ENCODE data around the gene CDH8.
A peak's percentile ranks its signal among the peaks of the same experiment; 100 is the strongest.
"Not testable (repeated sequence)": the region's sequence is repeated elsewhere in the genome, so short reads cannot be mapped to it uniquely, and the experiment has no call there.

The CDH8 gene

DNA sequence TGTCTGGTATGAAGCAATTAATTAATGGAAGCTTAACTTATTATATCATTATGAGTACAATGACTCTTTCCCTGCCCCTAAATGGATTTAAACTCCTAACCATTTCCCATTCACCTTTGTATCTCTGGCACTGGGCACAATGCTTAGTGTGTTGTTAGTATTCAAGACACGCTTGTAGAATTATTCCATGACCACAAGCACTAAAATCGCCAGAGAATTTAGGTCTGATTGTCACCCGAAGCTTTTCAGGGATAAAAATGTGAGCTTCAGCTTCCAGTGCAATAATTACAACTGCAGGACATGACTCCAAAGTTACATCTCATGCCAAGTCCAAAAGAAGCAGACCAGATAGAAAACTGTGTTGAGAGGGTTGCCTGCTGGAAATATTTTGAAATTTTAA, 101.6 kb downstream of the CDH8 start:
- DNase-seq: no peak

DNA sequence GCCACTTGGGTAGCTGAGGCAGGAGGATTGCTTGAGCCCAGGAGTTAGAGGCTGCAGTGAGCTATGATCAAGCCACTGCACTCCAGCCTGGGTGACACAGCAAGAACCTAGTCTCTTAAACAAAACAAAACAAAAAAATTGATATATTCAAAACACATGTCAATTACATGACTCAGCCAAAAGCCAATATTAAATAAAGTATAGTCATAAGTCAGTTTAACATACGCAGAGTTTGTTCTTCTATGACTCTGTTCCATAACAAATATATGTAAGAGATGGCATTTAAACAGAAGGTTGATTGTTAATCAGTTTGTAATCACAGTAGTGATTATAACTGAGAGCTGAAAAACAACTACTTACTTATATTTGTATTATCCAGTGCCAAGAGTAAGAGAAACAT, 106.5 kb downstream of the CDH8 start:
- no peak for DNase-seq

DNA sequence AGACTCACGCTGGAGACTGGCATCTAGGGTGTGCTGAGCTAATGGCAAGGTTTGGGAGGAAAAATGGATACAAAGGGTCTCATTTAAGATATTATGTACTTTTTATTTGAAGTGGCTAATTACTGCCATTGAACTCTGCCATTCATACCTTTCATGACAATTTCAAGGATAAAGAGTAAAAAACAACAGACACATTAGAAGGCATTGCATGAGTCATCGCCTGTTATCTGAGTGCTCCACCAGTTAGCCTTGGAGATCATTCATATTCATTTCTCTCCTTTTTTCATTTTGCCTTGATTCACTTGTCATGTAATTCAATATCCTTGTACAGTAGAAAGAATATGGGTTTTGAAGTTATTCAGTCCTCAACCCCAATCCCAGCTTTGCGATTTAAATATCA, 109.5 kb downstream of the CDH8 start:
- no peak for DNase-seq

DNA sequence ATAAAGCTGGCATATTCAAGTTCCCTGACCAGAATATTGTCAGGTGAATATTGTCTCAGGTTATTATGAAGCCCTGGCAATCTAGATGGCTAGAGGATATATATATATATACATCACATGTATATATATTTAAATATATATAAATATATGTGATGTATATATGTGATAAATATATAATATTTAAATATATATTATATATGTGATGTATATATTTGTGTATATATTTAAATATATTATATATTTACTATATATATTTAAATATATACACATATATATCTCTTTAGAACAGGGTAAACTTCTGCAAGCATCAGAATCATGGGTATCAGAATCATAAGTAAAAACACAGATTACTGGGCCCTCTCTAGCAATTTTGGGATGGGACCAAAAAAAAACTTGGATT, 112.6 kb downstream of the CDH8 start:
- DNase-seq: no peak

DNA sequence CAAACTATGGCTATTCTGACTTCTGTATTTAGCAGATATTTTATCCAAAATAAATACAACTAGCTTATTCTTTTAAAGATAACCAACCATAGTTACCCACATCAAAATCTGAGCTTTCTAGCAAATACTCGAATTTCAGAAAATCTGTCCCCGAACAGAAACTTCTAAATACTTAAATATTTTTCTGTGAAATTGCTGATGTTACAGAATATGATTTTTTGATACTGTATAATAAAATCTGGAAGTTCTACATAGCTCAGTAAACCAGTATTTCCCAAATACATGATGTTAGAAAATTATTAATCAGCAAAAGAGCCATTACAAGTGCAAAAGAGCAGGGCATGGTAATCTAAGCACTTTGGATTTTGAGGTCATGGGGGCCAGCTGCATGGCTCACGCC, 114.9 kb downstream of the CDH8 start:
- no peak for DNase-seq

DNA sequence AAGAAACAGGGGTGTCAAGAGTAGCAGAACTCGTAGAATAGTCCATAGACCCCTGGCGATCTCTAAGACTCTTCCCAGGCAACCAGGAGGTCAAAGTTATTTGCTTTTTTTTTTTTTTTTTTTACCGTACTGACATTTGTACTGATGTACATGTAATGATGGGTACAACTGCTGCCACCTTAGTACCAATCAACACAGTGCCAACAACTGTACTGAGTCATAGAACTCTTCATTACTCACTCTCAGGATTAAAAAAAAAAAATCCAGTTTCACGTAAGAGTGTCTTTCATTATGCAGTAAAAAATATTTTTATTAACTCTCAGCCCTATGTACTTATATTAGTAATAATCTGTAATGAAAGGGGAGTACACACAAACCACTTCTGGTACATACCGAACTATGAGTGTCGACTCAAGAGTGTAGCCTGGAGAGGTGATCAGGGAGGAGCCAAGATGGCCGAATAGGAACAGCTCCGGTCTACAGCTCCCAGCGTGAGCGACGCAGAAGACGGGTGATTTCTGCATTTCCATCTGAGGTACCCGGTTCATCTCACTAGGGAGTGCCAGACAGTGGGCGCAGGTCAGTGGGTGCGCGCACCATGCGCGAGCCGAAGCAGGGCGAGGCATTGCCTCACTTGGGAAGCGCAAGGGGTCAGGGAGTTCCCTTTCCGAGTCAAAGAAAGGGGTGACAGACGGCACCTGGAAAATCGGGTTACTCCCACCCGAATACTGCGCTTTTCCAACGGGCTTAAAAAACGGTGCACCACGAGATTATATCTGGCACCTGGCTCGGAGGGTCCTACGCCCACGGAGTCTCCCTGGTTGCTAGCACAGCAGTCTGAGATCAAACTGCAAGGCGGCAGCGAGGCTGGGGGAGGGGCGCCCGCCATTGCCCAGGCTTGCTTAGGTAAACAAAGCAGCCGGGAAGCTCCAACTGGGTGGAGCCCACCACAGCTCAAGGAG, 118.1 kb downstream of the CDH8 start:
- DNase-seq: not testable (repeated sequence)

DNA sequence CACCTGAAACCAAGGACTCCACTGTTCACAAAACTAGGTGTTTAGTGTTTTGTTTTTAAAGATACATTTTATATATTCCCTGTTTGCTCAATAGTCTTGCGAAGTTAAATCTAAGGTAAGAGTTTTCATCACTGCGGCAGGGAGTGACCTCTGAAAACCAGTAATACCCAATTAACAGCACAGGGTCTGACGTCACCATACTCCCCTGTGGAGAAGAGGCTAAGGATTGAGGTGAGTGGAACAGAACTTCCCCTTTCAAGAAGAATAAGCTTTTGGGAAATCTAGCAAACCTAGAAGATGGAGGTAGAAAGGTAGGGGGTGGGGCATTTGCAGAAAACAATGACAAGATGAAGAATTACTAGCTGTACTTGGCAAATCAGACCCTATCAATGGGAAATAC, 120.7 kb downstream of the CDH8 start:
- no peak for DNase-seq

DNA sequence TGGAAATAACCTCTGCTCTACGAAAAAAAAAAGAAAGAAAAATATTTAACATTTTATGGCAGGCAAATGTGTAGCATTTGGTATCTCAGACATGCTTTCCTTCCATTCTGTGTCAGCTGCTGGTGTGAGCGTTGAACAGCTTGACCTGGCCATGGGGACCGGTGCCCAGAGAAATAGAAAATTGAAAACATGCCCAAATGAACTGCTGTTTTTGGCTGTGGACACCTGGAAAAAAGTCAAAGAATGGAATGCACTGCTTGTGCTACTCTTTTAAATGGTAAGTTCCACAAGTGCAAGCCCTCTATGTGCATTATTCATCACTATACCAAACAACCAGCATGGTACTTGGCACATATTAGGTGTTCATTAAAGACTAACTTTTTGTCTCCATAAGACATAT, 127.2 kb downstream of the CDH8 start:
- no peak for DNase-seq

DNA sequence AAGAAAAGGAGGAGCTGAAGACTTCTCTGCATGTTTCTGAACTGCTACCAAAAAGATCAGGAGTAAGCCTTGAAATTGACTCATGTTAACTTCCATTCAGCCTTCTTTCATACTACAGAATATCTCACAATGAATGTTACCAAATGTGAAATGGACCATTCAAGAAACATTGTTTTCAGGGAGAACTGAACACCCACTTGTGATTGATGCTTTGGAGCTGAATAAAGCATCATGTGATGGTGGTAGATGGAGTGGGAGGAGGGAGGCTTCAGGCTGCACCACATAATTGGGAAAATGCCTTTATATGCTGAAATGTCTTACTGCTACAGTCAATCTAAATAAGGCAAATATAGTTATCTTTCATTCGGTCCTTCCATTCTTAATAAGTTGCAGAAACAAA, 127.8 kb downstream of the CDH8 start:
- no peak for DNase-seq

DNA sequence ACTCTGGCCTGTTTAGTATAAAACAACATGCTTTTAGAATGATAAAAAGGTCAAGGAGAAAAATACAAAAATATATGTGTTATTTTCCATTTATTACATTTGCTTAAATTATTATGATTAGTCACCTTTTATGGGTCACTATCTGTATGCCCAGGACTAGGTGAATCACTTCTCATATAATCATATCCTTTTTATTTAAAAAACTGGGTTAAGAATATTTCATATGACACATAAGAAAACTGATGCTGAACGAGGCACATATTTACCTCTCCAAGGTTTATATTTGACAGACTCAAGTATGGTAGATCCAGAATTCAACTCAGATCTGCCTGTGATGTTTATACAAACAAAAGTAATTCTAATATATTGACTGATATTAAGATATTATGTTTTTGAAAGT, 134.5 kb downstream of the CDH8 start:
- DNase-seq: no peak

DNA sequence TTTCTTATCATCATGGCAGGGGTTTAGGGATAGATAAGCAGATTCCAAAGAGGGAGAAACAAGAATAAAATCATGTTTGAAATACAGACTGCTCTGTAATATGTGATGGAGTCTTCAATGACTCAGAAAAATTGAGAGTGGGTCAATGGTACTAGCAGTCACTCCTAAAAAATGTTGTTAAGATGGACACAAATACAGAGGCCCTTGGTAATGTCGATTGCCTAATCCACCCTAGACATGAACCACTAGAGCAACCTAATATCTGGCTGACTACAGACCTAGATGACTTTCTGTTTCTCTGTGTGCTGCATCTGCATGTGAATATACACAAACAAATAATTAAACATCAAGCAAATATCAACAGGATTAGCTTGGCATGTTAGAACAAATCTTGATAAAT, 135.8 kb downstream of the CDH8 start:
- DNase-seq: no peak

DNA sequence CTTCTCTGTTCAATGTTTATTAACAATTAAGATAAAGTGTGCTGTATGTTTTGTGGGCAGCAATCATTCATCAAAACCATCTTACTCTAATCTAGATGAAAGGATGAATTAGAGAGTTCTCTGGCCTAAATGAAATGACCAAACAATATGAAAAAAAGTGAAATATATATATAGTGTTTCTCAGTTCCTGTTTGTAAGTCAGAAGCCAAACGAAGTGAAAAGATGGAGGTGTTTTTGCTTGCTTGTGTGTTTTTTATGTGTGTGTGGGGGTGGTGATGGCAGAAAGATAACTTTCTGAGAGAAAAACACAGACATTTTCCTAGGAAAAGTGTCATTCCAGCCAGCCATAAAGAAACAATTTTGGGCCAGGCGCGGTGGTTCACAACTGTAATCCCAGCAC, 138.6 kb downstream of the CDH8 start:
- no peak for DNase-seq

DNA sequence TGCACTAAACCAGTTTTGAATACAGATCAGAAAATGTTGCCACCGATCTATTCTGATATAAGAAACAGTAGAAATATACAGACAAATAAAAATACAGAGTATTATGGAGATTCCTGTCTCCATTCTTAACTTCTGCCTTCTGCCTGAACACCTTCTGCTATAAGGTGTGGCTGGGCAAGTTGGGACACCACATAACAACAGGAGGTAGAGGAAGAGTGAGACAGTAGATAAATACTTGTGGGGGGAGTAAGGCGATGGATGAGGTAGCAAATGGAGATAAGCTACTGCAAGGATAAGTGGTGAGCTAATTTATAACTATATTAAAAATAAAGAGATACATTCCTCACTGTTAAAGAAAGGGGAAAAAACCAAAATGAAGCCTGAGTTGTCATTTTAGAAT, 143.7 kb downstream of the CDH8 start:
- no peak for DNase-seq

DNA sequence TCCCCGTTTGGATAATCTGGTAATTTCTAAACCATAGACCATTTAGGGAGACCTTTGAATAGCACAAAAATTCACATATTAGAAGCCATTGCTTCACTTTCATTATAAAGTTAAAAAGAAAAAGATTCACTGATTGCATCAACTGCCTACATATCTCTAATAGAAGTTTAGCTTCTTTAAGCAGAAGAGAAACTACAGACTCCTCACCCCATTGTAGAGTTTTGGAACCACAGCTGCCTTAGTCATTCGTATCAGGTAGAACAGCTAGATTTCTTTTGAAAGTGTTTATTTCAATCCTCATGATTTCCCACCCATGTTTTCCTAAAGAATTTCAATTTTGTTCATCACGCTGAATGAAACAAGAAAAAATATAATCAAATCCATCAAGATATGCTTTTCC, 144.8 kb downstream of the CDH8 start:
- no peak for DNase-seq

DNA sequence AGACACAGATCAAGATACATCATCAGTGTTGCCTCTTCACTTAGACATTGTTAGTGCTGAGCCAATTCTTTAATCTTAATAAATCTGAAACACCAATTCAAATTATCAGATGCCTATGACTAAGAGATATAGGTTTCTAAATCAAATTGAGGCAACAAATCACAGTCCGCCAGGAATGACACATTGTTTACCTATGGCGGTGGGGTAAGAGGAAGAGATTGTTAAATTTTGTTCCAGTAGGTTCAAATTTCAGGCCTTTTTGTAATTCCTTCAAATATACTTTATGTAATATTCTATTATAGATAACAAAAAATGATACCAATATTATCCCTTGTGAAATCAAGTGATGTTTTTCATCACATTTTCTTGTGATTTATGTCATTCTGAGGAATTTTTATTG, 145.9 kb downstream of the CDH8 start:
- DNase-seq: no peak

DNA sequence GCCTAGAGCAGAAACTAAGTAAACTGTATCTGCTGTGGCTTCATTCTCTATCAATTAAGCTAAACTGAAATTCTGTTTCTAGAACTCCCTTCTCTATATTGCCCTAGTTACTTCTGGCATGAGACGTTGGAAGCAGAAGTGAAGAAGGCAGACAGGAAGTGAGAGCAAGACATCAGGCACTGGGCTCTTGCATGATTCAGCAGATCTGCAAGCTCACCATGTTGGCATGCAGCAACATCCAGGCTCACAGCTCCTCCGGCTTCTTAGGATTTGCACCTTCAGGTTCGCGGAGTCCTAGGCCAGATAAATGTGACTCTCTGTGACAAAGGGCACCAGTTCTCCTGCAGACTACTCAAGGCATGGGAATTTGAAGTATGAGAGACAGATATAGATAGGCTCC, 148.3 kb downstream of the CDH8 start:
- DNase-seq: peak; percentile 12 to 30

DNA sequence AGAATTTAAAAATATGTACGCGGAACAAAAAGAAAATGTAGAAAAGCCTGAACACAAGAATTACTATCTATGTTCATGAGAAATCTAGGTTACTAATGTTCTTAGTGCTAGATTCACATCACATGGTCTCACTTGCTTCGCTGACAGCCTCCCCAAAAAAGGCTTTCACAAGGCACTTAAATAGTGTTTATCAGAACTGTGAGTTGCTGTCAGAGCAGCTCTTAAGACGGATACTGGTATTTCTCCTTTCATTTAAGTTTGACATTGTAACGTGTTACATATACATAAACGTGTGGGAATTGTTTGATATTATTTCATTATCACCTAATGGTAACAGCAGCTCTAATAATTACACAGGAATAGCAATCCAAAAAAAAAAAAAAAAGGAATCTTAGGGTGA, 150.9 kb downstream of the CDH8 start:
- DNase-seq: no peak

DNA sequence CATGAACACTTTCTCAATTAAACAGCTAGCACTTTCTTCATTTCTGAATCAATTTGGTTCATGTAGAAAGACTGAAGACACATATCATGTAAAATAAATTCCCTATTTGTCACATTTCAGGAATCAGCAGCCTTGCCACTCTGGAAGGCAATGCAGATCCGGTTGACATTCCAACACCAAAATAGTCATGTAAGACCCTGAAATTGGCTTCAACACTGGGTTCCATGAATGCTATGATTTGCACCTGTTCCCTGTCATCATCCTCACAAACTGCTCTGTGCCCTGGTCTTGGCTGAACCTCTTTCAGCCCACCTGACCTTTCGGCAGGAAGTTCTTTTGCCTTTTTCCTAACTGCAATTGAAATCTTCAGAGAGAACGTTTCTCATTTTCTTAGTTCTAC, 156.9 kb downstream of the CDH8 start:
- DNase-seq: no peak

DNA sequence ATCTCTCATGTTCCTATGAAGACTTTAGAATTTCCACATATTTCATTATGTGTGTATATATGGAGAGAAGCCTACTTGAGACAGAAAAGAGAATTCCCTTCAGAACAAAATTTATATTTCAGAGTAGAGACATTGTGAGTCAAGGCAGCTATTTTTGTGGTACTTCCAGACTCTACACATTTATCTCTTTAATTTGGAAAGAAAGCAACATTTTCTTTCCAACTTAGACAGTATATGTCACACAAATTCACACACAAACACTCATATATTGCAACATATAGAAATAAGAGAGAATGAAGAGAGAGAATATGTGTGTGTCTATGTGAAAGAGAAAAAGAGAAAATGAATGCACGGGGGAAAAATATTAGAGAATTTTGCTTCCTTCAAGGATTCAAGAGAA, 158.8 kb downstream of the CDH8 start:
- no peak for DNase-seq

DNA sequence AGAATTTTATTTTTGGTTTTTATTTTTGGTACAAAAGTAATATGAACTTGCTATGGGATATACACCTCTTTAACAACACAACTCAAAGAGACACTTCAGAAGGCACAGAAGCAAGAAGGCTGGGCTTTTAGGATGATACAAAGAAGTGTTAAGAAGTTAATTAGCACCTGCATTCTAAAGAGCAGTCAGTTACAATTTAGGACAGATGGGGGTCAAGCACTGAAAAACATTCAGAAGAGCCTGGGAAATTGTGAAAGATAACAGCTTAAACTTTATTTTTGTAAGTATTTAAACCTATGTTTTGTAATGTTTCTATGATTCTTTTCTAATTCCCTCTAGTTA, 163.5 kb downstream of the CDH8 start:
- DNase-seq: no peak

DNA sequence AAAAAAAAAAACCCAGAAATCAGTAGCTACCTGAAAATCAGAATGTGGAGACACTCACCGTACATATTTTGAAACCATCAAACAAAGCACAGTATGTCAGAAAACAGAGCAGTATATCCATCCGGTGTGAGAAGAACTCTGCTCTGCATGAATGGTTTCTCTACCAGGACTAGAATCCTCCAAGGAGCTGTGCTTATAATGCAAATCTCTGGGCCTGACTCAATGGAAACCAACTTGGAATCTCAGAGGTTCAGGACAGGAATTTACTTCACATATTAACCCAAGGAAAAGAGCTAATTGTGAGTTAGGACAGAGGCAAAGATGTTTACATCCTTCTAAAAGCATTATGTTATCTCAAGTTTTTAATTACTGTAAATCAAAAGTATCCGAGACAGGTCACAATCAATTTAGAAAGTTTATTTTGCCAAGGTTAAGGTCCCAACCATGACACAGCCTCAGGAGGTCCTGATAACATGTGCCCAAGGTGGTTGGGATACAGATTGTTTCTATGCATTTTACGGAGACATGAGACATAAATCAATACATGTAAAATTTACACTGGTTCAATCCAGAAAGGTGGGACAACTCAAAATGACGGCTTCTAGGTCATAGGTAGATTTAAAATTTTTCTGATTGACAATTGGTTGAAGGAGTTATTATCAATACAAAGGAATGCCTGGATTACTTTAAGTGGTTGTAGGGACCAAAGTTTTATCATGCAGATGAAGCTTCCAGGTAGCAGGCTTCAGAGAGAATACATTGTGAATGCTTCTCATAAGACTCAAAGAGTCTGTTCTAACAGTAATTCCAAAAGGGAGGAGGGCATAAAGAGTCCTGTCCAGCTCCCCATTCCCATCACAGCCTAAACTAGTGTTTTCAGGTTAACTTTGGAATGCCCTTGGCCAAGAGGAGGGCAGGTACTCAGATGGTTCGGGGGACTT, 164.1 kb downstream of the CDH8 start:
- no peak for DNase-seq

DNA sequence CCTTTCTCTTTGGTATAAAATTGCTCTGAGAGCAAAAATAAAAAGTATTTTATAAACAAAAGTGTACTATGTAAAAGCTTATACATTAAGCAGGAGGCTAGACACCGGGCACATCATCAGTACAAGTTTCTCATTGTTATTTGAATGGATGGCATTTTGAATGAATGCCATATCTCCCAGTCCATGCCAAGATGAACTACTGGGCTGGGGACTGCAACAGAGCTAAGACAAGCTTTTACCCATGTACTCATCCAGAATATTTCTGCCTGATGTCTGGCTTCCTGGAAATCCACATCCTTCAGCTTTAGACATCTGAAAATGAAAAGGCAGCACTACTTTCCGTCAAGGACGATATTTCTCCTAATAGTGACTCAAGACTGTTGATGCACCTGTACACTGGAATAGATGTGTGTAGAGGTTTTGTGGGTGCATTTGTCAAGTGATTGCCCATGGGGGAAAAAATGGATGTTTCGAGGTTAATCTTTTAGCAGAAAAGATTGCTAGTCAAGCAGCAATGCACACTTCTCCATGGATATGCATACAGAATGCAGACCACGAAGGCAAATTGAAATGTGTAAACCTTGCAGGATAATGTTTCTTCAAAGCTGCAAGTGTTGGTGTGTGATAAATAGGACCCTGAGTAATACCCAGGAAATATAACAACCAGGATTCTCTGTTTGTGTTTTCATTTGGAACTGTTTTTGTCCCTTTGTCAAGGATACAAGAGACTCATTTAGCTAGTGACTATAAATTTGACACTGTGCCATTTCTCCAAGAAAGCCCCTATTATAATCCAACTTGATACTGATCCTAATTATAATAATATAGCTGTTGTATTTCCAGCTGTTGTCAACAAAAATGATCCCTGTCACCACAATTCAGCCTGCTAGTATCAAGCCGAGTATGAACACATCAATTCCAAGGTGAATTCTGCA, 173.8 kb downstream of the CDH8 start:
- DNase-seq: peak; percentile 16 to 94

DNA sequence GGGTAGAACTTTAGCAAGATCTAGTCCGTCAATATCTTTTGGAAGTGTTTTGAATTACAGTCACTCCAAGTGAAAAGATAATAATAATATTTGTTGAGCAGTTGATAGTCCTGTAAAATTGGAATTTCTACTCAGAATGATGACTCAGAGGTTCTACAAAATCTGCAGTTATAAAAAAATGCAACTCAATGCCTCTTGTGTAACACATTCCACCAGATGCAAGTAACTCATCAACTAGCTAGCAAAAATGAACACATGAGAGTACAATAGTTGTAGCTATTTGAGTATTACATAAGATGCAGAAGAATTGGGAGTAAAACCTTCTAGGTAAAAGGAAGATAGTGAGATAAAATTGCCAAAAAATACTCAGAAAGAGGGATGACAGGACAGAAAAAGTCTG, 177.2 kb downstream of the CDH8 start:
- no peak for DNase-seq
